ENCODE results near the gene SVOPL.

The SVOPL gene

DNA sequence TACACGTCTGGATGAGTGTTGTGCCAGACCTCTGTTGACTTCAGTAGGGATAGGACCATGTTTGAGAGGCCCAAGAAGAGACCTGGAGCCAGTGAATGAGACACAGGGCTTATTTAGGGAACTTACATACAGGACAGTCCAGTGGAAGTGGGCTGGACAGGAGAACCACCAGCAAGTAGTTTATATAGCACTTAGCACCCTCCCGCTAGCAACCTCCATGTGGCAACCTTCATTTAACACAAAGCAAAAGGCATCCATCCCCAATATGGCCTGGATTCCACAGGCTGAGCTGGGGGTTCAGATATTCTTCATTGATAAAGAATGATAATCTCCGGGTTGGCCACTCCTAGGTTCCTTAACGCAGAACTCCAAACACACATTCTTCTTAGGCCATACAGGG, 147.4 kb downstream of the SVOPL start:
- no peak for DNase-seq

DNA sequence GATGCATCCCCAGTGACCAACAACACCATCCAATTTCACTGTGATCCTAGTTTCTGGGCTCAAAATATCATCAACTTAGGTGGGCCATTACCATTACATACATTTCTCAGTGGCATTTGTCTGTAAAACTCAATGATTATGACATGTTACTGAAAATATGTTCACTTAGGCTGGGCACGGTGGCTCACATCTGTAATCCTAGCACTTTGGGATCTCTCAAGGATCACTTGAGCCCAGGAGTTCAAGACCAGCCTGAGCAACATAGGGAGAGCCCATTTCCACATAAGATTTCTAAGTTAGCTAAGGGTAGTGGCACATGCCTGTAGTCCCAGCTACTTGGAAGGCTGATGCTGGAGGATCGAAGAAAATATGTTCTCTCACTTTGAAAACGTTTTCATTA, 150.1 kb downstream of the SVOPL start:
- no peak for DNase-seq

DNA sequence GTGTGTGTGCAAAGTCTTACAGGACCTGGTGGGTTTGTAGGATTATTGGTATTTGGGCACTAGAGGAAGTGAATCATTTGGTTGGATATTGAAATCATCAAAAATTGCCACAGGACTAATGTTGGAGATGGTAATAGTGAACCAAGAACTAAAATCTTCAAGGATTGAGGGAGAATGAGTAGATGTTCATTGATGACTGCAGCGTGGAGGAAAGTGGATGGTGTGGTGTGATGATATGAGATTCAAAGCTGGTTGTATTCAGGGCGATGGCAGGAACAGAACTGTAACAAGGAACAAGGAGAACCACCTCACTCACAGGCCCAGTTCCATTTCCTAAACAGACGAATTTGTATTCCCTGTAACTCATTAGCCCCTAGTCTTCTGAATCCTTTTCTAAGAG, 150.8 kb downstream of the SVOPL start:
- DNase-seq, result no peak

DNA sequence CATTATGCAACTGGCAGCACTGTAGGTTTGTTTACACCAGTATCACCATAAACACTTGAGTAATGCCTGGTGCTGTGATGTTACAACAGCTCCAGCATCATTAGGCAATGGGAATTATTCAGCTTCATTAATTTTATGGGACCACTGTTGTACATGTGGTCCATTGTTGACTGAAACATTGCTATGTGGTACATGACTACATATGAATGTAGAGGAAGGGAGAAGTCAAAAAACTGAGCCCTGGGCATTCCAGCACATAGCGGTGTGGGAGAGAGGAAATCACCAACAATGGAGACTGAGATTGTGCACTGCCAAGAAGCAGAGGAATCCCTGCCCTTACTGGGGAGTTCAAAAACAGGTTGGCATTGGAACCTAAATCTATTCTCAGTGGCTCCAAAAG, 152.1 kb downstream of the SVOPL start:
- no peak for DNase-seq

DNA sequence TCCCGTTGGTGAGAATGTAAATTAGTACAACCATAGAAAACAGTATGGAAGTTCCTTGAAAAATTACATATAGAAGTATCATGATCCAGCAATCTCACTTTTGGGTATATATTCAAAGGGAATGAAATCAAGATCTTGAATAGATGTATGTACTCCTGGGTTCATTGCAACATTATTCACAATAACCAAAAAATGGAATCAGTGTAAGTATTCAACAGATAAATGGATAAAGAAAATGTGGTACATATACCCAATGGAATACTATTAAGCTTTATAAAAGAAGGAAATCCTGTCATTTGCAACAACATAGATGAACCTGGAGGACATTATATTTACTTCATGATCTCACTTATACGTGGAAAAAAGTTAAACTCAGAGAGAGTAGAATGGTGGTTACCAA, 154.3 kb downstream of the SVOPL start:
- DNase-seq, result no peak

DNA sequence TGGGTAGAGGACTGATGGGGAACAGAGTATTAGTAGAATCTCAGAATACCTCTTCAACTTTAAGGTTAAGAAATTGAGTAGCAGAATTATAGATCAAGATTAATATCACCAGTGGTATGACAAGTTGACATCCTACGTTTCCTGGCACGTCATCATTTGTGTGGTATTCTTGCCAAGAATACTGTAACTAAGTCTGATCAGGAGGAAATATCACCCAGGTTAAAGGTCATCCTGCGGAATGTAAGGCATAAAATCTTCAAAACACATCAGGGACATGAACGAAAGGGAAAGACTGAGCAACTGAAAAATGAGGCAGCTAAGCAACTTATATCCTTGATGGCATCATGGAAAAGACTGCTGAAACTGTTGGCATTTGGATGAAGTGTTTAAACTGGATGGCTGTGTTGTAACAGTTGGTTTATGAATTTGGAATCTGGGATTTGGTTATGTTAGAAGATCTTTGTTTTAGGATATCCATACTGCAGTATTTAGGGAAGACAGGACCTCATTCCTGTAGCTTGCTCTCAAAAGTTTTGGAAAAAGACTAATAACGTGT, 155.0 kb downstream of the SVOPL start:
- no peak for DNase-seq

DNA sequence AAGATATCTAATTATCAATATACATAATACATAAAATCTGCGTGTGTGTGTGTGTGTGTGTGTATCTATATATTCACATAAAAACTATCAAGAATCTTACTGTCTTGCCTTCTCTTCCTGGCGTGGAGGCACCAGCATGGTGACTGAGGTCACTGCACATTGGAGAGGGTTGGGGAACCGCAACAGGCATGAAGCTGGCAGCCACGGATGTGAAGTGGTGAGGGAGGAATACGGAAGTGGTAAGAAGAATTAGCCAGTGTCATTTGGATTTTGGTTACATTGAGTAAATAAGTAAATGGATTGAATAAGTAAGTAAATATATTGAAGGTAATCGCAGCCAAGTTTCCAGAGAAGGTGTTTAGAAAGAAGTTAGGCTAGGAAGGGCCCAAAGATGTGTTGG, 156.0 kb downstream of the SVOPL start:
- no peak for DNase-seq

All from NCI-H2171 (cell line).